Stimulated activated CD8-positive, alpha-beta memory T cell treated with anti-CD3 and anti-CD28 coated beads, Interleukin-7, amount 100 ng/mL, for 4 hours (primary cell): ENCODE results near the gene DCST1.
A peak's percentile ranks its signal among the peaks of the same experiment; 100 is the strongest.
"Not testable (repeated sequence)": the region's sequence is repeated elsewhere in the genome, so short reads cannot be mapped to it uniquely, and the experiment has no call there.

Experiments
- DNase-seq, 2 donors: peaks; one replicate each; pipeline ENCODE4 v3.0.0-alpha.2; 2020; ENCODE audit warnings: low read depth in 2 of 2

DCST1 gene, protein sequence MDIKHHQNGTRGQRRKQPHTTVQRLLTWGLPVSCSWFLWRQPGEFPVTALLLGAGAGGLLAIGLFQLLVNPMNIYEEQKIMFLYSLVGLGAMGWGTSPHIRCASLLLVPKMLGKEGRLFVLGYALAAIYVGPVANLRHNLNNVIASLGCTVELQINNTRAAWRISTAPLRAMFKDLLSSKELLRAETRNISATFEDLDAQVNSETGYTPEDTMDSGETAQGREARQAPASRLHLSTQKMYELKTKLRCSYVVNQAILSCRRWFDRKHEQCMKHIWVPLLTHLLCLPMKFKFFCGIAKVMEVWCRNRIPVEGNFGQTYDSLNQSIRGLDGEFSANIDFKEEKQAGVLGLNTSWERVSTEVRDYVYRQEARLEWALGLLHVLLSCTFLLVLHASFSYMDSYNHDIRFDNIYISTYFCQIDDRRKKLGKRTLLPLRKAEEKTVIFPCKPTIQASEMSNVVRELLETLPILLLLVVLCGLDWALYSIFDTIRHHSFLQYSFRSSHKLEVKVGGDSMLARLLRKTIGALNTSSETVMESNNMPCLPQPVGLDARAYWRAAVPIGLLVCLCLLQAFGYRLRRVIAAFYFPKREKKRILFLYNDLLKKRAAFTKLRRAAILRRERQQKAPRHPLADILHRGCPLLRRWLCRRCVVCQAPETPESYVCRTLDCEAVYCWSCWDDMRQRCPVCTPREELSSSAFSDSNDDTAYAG

GRCh38 chr1:155033524-155033923 lies at the start of gene DCST1, which contains the start of gene DCST2:
TSS of gene DCST1 (plus strand) at chr1:155033824. CDS start at chr1:155034037, 213 bp downstream.
TSS of gene DCST2 (minus strand) at chr1:155033781. CDS start at chr1:155033701, 80 bp downstream.
- DNase-seq = no peak

DNA sequence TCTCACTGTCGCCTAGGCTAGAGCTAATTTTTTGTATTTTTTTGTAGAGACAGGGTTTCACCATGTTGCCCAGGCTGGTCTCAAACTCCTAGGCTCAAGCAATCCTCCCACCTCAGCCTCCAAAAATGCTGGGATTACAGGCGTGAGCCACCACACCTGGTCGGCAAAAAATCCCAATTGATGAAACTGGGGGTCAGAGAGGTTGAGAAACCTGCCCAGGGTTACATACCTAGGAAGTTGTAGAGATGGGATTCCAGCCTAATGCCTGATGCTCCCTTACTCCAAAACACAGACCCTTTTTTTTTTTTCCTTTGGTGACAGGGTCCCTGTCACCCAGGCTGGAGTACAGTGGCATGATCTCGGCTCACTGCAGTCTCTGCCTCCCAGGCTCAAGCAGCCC lies 46.9 kb upstream of the DCST1 start:
- not testable (repeated sequence) for DNase-seq

- DNase-seq = no peak
These were observed 46.3 kb upstream of the DCST1 start for GRCh38 chr1:154987326-154987725.

DNA sequence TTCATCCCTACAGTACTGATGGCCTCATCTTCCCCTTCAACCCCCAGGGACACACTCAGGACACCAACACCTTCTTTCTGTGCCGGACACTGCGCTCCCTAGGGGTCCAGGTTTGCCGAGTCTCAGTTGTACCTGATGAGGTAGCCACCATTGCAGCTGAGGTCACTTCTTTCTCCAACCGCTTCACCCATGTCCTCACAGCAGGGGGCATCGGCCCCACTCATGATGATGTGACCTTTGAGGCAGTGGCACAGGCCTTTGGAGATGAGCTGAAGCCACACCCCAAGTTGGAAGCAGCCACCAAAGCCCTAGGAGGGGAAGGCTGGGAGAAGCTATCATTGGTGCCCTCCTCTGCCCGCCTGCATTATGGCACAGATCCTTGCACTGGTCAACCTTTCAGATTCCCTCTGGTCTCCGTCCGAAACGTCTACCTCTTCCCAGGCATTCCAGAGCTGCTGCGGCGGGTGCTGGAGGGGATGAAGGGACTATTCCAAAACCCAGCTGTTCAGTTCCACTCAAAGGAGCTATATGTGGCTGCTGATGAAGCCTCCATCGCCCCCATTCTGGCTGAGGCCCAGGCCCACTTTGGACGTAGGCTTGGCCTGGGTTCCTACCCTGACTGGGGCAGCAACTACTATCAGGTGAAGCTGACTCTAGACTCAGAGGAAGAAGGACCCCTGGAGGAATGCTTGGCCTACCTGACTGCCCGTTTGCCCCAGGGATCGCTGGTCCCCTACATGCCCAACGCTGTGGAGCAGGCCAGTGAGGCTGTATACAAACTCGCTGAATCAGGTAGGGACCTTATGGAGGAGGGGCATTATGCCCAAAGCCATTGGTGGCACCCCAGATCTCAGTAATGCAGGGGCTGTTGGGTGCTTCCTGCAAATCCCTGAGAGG lies 45.3 kb upstream of the DCST1 start:
- no peak for DNase-seq

GRCh38 chr1:154989195-154989860 lies 44.3 kb upstream of the DCST1 start:
- DNase-seq = no peak

DNA sequence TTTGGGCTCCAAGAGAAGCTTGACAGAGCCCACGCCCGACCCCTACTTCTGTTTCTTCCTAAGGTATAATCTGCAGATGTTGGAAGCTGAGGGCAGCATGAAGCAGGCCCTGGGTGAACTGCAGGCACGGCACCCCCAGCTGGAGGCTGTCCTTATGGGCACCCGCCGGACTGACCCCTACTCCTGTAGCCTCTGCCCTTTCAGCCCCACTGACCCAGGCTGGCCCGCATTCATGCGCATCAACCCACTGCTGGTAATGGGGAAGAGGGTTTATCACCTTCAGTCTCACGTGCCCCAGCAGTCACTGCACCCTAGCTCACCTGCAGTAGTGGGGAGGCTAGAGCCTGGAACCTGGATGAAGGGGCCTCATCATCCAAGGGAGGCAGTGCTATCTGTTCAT lies 43.3 kb upstream of the DCST1 start:
- no peak for DNase-seq

DNA sequence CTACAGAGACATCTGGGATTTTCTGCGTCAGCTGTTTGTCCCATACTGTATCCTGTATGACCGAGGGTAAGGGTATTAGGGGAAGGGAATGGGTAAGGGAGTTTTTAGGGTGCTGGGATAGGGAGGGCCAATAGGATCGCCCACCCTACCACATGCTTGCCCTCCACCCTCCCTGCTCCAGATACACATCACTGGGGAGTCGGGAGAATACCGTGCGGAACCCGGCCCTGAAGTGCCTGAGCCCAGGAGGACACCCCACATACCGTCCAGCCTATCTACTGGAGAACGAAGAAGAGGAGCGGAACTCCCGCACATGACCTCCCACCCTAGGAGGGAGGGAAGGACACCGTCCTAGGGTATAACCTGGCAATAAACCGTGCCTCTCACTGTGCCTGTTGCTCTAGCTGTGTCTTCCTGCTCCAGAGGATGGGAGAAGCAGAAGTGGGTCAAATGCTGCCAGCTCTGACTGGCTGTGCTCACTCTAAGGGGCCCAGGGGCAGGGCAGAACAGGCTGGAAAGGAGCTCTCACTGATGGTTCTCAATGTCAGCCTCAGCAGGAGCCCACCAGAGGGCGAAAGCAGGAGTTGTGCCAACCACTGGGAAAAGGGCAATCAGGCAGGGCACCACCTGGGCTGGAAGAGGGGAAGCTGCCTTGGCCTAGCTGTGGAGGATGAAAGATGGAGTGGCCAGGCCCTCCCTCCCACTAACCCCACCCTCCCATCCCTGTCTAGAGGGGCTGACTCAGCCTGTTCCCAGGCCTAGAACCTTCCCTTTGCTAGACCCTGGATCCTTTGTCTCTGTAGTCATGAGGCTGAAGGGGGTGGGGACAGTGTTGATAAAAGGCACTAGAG lies 40.7 kb upstream of the DCST1 start:
- no peak for DNase-seq

GRCh38 chr1:154993572-154994268 lies 39.9 kb upstream of the DCST1 start, which contains the start of gene LENEP:
TSS of gene LENEP (plus strand) at chr1:154993586. CDS start at chr1:154993608, 22 bp downstream.
- no peak for DNase-seq

GRCh38 chr1:154994269-154994587 lies 39.4 kb upstream of the DCST1 start:
- DNase-seq = no peak

GRCh38 chr1:154994591-154994990 lies 39.0 kb upstream of the DCST1 start:
- no peak for DNase-seq

DNA sequence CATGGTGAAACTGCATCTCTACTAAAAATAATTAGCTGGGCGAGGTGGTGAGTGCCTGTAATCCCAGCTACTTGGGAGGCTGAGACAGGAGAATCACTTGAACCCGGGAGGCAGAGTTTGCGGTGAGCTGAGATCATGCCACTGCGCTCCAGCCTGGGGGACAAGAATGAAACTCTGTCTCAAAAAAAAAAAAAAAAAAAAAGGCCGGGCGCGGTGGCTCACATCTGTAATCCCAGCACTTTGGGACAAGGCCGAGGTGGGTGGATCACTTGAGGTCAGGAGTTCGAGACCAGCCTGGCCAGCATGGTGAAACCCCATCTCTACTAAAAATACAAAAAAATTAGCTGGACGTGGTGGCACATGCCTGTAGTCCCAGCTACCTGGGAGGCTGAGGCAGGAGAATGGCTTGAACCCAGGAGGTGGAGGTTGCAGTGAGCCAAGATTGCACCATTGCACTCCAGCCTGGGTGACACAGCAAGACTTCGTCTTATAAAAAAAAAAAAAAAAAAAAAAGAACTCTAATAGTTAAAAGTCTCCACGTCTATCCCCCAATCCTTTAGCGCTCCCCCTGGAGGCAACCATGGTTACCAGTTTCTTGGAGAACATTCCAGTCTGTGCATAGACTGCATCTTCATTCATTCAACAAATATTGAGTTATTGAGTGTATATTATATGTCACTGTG lies 38.2 kb upstream of the DCST1 start:
- not testable (repeated sequence) for DNase-seq

DNA sequence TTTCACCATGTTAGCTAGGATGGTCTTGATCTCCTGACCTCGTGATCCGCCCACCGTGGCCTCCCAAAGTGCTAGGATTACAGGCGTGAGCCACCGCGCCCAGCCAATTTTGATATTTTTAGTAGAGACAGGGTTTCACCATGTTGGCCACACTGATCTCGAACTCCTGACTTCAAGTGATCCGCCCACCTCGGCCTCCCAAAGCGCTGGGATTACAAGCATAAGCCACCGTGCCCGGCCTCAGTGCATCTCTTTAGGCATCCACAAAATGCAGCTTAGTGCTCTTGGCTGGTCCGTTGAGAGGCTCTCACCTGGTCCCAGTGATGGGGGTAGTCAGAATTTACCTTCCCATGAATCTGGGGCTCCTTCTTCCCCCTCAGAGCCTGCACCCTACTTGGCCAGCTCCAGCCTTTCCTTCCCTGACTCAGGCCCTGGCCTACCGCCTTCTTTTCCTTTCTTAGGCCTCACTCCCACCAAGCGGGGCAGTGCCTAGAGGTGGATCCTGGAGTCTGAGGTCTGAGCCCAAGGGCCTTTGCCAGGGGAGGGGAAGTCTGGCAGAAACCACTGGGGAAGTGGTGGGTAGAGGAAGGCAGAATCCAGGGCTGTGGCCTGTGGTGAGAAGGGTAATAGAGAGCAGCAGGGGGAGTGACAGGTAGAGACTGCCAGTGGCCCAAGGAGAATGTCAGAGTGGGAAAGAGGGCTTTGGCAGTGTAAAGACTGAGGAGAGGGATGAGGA lies 36.5 kb upstream of the DCST1 start:
- no peak for DNase-seq

DNA sequence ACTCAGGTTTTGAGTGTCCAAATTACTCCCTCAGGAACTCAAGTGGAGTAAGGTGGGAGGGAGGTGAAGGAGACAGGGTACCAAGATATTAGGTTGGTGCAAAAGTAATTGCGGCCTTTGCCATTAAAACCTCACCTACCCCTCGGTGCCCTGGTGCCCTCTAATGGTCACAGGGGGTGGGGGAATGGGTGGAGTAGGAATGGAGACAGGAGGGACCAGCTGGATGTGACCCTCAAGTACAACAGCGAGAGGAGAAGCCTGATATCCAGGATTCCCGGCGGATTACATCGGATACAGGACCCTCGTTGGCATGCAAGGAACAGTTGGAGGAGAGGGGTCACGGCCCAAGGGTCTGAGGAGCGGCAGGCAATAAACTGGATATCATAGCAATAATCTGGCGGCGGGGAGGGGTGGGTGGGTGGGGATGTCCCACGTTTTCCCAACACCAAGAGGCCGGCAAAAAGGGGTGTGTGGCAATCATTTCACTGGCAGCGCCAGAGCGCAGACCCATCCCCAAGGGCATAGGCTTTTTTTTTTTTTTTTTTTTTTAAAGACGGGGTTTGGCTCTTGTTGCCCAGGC lies 35.3 kb upstream of the DCST1 start:
- no peak for DNase-seq

DNA sequence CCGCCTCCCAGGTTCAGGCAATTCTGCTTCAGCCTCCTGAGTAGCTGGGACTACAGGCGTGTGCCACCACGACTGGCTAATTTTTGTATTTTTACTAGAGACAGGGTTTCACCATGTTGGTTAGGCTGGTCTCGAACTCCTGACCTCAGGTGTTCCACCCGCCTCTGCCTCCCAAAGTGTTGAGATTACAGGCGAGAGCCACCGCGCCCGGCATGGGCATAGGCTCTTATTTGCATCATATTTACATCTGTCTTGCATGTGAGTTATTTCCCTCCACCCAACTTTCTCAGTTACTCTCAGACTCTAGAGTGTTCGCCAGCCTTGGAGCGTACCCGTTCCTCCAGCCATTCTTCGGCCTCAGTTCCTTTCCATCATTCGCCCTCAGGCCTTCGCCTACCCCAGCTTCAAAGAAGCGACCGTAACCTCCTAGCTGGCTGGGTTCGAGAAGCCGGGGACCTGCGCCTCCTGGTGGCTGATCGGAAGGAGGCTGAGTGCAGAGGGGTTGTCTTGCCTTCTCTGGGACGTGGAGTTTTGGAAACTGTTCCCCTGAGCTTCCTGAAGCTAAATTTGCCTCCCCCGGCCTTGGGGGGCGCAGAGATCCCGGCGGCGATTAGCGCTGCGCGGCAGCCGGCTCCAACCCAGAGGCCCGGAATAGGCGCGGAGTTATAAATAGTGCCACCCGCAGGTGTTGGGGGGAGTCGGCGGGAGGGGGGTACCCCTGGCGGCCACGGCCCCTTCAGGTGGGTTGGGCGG lies 34.6 kb upstream of the DCST1 start:
- DNase-seq = peak; percentile 62 to 63

- DNase-seq = peak in 1 of 2 donors; percentile 63
These were observed 33.8 kb upstream of the DCST1 start for GRCh38 chr1:154999571-155000410.

DNA sequence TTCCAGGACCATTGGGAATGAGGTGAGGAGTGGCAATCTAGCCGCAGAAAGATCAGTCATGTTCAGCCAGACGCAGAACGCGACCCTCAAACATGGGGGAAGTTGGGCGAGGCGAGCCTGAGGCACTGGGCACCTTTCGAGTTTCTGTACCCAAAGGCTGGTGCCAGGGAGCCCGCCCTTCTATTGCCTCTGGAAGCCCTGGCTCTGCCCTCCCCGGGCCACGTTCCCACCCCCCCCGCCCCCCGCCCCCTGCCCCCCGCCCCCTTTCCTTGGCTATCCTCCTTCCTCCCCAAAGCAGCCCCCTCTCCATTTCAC lies 33.3 kb upstream of the DCST1 start:
- no peak for DNase-seq
